GM23338 (cell line): ENCODE results near the gene CMSS1. TPM values are rescaled to one million over a fixed set of nuclear protein-coding genes. Genes with fewer than 3 reads are reported as not detected.

Experiments
- ATAC-seq: fragments of 200-7000 bp; cut with Tn5 transposase; 3 replicates; pipeline ENCODE4 v1.9.1; 2020
- DNase-seq: peaks from one replicate; pipeline ENCODE4 v3.0.0-alpha.2; 2015; ENCODE audit warnings: low spot score
- H2AFZ ChIP-seq: fragments of 200-600 bp; sonication (generic); 2 replicates; pipeline ENCODE4 v1.8.0; 2016; ENCODE audit warnings: antibody characterized with exemption, mild to moderate bottlenecking, moderate library complexity
- H3F3A ChIP-seq: fragments of 200-600 bp; sonication (generic); replicated peaks from 2 replicates; pipeline ENCODE4 v1.8.0; 2017; ENCODE audit warnings: antibody characterized with exemption, mixed run types, low read depth
- H3K27ac ChIP-seq: fragments of 200-600 bp; sonication (generic); 2 replicates; pipeline ENCODE4 v1.6.1; 2016; ENCODE audit warnings: low read depth
- H3K27me3 ChIP-seq: fragments of 200-600 bp; sonication (generic); 2 replicates; pipeline ENCODE4 v1.8.0; 2016; ENCODE audit warnings: mild to moderate bottlenecking, mixed run types, moderate library complexity; ENCODE audit not compliant: insufficient read depth
- H3K36me3 ChIP-seq: fragments of 200-600 bp; sonication (generic); 2 replicates; pipeline ENCODE4 v1.8.0; 2016; ENCODE audit warnings: mild to moderate bottlenecking; ENCODE audit not compliant: insufficient read depth
- H3K4me1 ChIP-seq: fragments of 200-600 bp; sonication (generic); 2 replicates; pipeline ENCODE4 v1.8.0; 2016; ENCODE audit warnings: mild to moderate bottlenecking, moderate library complexity; ENCODE audit not compliant: insufficient read depth
- H3K4me2 ChIP-seq: fragments of 200-600 bp; sonication (generic); 2 replicates; pipeline ENCODE4 v1.7.1; 2017; ENCODE audit warnings: mixed run types
- H3K4me3 ChIP-seq: fragments of 200-600 bp; sonication (generic); 2 replicates; pipeline ENCODE4 v1.6.1; 2016; ENCODE audit warnings: mixed run types
- H3K79me2 ChIP-seq: fragments of 200-600 bp; sonication (generic); replicated peaks from 2 replicates; pipeline ENCODE4 v1.8.0; 2017; ENCODE audit warnings: mild to moderate bottlenecking; ENCODE audit not compliant: insufficient read depth
- H3K9me2 ChIP-seq: fragments of 200-600 bp; sonication (generic); 2 replicates; pipeline ENCODE4 v1.8.0; 2017; ENCODE audit not compliant: insufficient read depth
- H4K20me1 ChIP-seq: fragments of 200-600 bp; sonication (generic); replicated peaks from 2 replicates; pipeline ENCODE4 v1.8.0; 2017; ENCODE audit warnings: mild to moderate bottlenecking; ENCODE audit not compliant: insufficient read depth
- H3K27ac Mint-ChIP-seq: 2 replicates; pipeline ENCODE4 v1.8.0; 2020; ENCODE audit warnings: inconsistent platforms, mild to moderate bottlenecking, moderate library complexity, mixed read lengths
- H3K27me3 Mint-ChIP-seq: 3 replicates; pipeline ENCODE4 v1.8.0; 2022; ENCODE audit warnings: low read depth, mild to moderate bottlenecking, moderate library complexity, mixed read lengths, inconsistent platforms; ENCODE audit not compliant: insufficient read depth, poor library complexity
- H3K36me3 Mint-ChIP-seq: 3 replicates; pipeline ENCODE4 v1.8.0; 2021; ENCODE audit warnings: low read depth, mild to moderate bottlenecking, inconsistent platforms, moderate library complexity, mixed read lengths
- H3K4me1 Mint-ChIP-seq: 3 replicates; pipeline ENCODE4 v1.8.0; 2020; ENCODE audit warnings: mild to moderate bottlenecking, inconsistent platforms, mixed read lengths
- H3K4me3 Mint-ChIP-seq: 3 replicates; pipeline ENCODE4 v1.8.0; 2021; ENCODE audit warnings: moderate library complexity, mild to moderate bottlenecking, inconsistent platforms, mixed read lengths
- H3K9me3 Mint-ChIP-seq: 3 replicates; pipeline ENCODE4 v1.8.0; 2020; ENCODE audit warnings: moderate library complexity, mild to moderate bottlenecking, inconsistent platforms, mixed read lengths
- CREB1 ChIP-seq: fragments of 250-450 bp; sonication (Bioruptor Pico); IDR thresholded peaks from 2 replicates; pipeline ENCODE4 v1.5.0; 2020; ENCODE audit warnings: low read depth, mild to moderate bottlenecking, moderate library complexity
- CTCF ChIP-seq, 2 experiments: fragments of 200-600 bp in 1 of 2; sonication (generic) in 1 of 2; conservative IDR thresholded peaks; 2 replicates each; pipeline versions ENCODE4 v1.5.1 to v1.6.1; 2016 to 2017; ENCODE audit warnings: antibody characterized with exemption in 2 of 2, low read depth in 2 of 2, mild to moderate bottlenecking in 2 of 2, moderate library complexity in 1 of 2
- ETS1 ChIP-seq: IDR thresholded peaks from 2 replicates; pipeline ENCODE4 v1.6.1; 2016; ENCODE audit warnings: antibody characterized with exemption
- EZH2 ChIP-seq: fragments of 200-600 bp; sonication (generic); IDR thresholded peaks from one replicate; pipeline ENCODE4 v1.8.0; 2017; ENCODE audit warnings: antibody characterized with exemption, mild to moderate bottlenecking, low read depth; ENCODE audit not compliant: unreplicated experiment
- EZH2phosphoT487 ChIP-seq: fragments of 200-600 bp; sonication (generic); IDR thresholded peaks from one replicate; pipeline ENCODE4 v1.8.1; 2018; ENCODE audit warnings: antibody characterized with exemption; ENCODE audit not compliant: unreplicated experiment
- JUNB ChIP-seq: IDR thresholded peaks from one replicate; pipeline ENCODE4 v1.6.1; 2016; ENCODE audit warnings: antibody characterized with exemption; ENCODE audit not compliant: unreplicated experiment
- NANOG ChIP-seq: IDR thresholded peaks from 2 replicates; pipeline ENCODE4 v1.6.1; 2016; ENCODE audit warnings: antibody characterized with exemption, borderline replicate concordance
- POLR2AphosphoS5 ChIP-seq: IDR thresholded peaks from 2 replicates; pipeline ENCODE4 v1.6.1; 2016; ENCODE audit warnings: antibody characterized with exemption, low read depth
- REST ChIP-seq: IDR thresholded peaks from one replicate; pipeline ENCODE4 v1.6.1; 2018; ENCODE audit warnings: antibody characterized with exemption; ENCODE audit not compliant: unreplicated experiment
- STAT1 ChIP-seq: IDR thresholded peaks from one replicate; pipeline ENCODE4 v1.6.1; 2016; ENCODE audit warnings: antibody characterized with exemption; ENCODE audit not compliant: unreplicated experiment
- ZNF114 ChIP-seq: fragments of 250-450 bp; sonication (Bioruptor Pico); IDR thresholded peaks from 2 replicates; pipeline ENCODE4 v1.5.0; 2020; ENCODE audit warnings: mild to moderate bottlenecking, moderate library complexity
- ZNF331 ChIP-seq: fragments of 250-450 bp; sonication (Bioruptor Pico); IDR thresholded peaks from 2 replicates; pipeline ENCODE4 v1.5.0; 2020; ENCODE audit warnings: low read depth, mild to moderate bottlenecking, moderate library complexity
- ZNF462 ChIP-seq: fragments of 250-450 bp; sonication (Bioruptor Pico); IDR thresholded peaks from 2 replicates; pipeline ENCODE4 v1.5.0; 2020; ENCODE audit warnings: mild to moderate bottlenecking, moderate library complexity
- polyA plus RNA-seq: library from polyadenylated mRNA; unstranded; fragments of >200 nt; fragmentation: Nextera tagmentation; extraction: Ambion mirVana; gene quantifications from 2 replicates; pipeline ENCODE4 v1.2.1, GENCODE V29; 2016
- total RNA-seq: library from RNA; depleted of rRNA; stranded (reverse); fragments of >200 nt; shearing (Covaris generic); gene quantifications from 2 replicates; pipeline ENCODE4 v1.2.3, GENCODE V29; 2014

Gene CMSS1
- total and polyA plus RNA-seq, 2 experiments from 2014 or later, result 39.4 to 187 TPM

GRCh38 chr3:99777708-99778107 is 40.0 kb upstream of the CMSS1 start:
- TF ChIP-seq EZH2 (no peak), ZNF462 (CRISPR knock-in tag) (no peak), EZH2phosphoT487 (no peak), CTCF (conservative IDR thresholded peaks at IDR 0.05; ENCODE audit: low read depth in 2 of 2) (no peak), CREB1 (CRISPR knock-in tag) (no peak), ZNF114 (CRISPR knock-in tag) (no peak), STAT1 (no peak), REST (no peak), POLR2AphosphoS5 (no peak), NANOG (no peak), ZNF331 (CRISPR knock-in tag) (no peak), ETS1 (no peak), JUNB (no peak)

More at GRCh38 chr3:99777708-99778107, 40.0 kb upstream of the CMSS1 start:
- Mint-ChIP-seq H3K4me3 (no peak overlapping the region), H3K27ac (no peak overlapping the region), H3K4me1 (peaks cover 6% of the 10 kb centered on the region; the same call in 2 of the 3 replicates), H3K27me3 (no peaks in the 10 kb centered on the region), H3K36me3 (no peaks in the 10 kb centered on the region), H3K9me3 (no peaks in the 10 kb centered on the region)
- H2AFZ ChIP-seq, result peak overlapping the region; percentile 24; the same call in 1 of the 2 replicates
- no peaks in the 10 kb centered on the region for H3F3A ChIP-seq
- DNase-seq (no peak), ATAC-seq (no peak)
- H4K20me1 ChIP-seq, result no peaks in the 10 kb centered on the region
- H3K9me2 ChIP-seq, result peaks cover 12% of the 10 kb centered on the region
- no peaks in the 10 kb centered on the region for H3K27me3 ChIP-seq
- no peak overlapping the region for H3K4me3 ChIP-seq
- no peaks in the 10 kb centered on the region for H3K36me3 ChIP-seq
- no peaks in the 10 kb centered on the region for H3K79me2 ChIP-seq
- no peak overlapping the region for H3K27ac ChIP-seq
- H3K4me1 ChIP-seq, result peaks cover 6% of the 10 kb centered on the region; the same call in 1 of the 2 replicates
- H3K4me2 ChIP-seq, result no peak overlapping the region
